Measurements from ENCODE around the gene COPE.

GRCh38 chr19:18851673-18852325 is 67.4 kb downstream of the COPE start:
- no peak for TF ChIP-seq POLR2A (IDR thresholded peaks at IDR 0.05)
- no peak for TF ChIP-seq CTCF (IDR thresholded peaks at IDR 0.05)

Data from testis (tissue), 2 donors.